ENCODE data around the gene ITPK1.
A peak's percentile ranks its signal among the peaks of the same experiment; 100 is the strongest.

The ITPK1 gene

GRCh38 chr14:93065272-93065730, 50.4 kb downstream of the ITPK1 start:
- H2BK120ac ChIP-seq (ENCODE audit: low read depth, low read length) = no peak overlapping the region
- H3K4me3 ChIP-seq (ENCODE audit: insufficient read depth in 1 of 2, low read depth in 1 of 2, low read length in 2 of 2) = peak overlapping the region in 1 of 2 experiments; percentile 36
- no peak overlapping the region for H2BK5ac ChIP-seq (ENCODE audit: low read depth, low read length, poor library complexity, severe bottlenecking)
- H3K27ac ChIP-seq (ENCODE audit: low read length, poor library complexity, severe bottlenecking) = no peak overlapping the region
- WGBS = 80% methylated on average over 1 of the region's 2 CpGs
- H3K4ac ChIP-seq (ENCODE audit: low read depth in 1 of 2, low read length in 2 of 2) = no peak overlapping the region
- H4K8ac ChIP-seq (ENCODE audit: low read length) = no peak overlapping the region
- H2AFZ ChIP-seq (ENCODE audit: low read depth, low read length) = no peak overlapping the region
- no peak overlapping the region for H3K23ac ChIP-seq (ENCODE audit: low read length in 2 of 2)
- no peak overlapping the region for H3K4me2 ChIP-seq (ENCODE audit: low read length, poor library complexity, severe bottlenecking)
- no peak overlapping the region for H3K18ac ChIP-seq (ENCODE audit: low read depth in 1 of 2, low read length in 2 of 2)
- no peak overlapping the region for H2BK15ac ChIP-seq (ENCODE audit: low read depth, poor library complexity, severe bottlenecking)
- no peak overlapping the region for H2BK12ac ChIP-seq (ENCODE audit: low read length in 2 of 2)
- peaks cover 18% of the 10 kb centered on the region for H3K4me1 ChIP-seq (ENCODE audit: control insufficient read depth, insufficient read depth, low read depth, low read length)
- H2AK5ac ChIP-seq (ENCODE audit: low read length, severe bottlenecking) = no peak overlapping the region
- DNase-seq = no peak
- H3K36me3 ChIP-seq (ENCODE audit: control insufficient read depth in 1 of 2, insufficient read depth in 2 of 2, low read depth in 1 of 2, low read length in 2 of 2) = no peaks in the 10 kb centered on the region
- H3K9ac ChIP-seq (ENCODE audit: low read length) = peak overlapping the region; percentile 2
- no peaks in the 10 kb centered on the region for H3K79me1 ChIP-seq (replicated peaks; ENCODE audit: low read length, poor library complexity, severe bottlenecking)
- no peak overlapping the region for H4K91ac ChIP-seq (ENCODE audit: low read length)
- H3K14ac ChIP-seq (ENCODE audit: low read length in 2 of 2) = no peak overlapping the region
- no peaks in the 10 kb centered on the region for H3K9me3 ChIP-seq (ENCODE audit: control insufficient read depth, low read length)
- H3K27me3 ChIP-seq (ENCODE audit: control insufficient read depth in 1 of 2, insufficient read depth in 1 of 2, low read length in 2 of 2) = peaks cover 0 to 5% of the 10 kb centered on the region in 2 experiments

GRCh38 chr14:93064411-93065271, 51.1 kb downstream of the ITPK1 start:
- H3K18ac ChIP-seq (ENCODE audit: low read depth in 1 of 2, low read length in 2 of 2) = no peak overlapping the region
- peak overlapping the region in 1 of 2 experiments; percentile 36 for H3K4me3 ChIP-seq (ENCODE audit: insufficient read depth in 1 of 2, low read depth in 1 of 2, low read length in 2 of 2)
- no peak overlapping the region for H3K4me2 ChIP-seq (ENCODE audit: low read length, poor library complexity, severe bottlenecking)
- H2AFZ ChIP-seq (ENCODE audit: low read depth, low read length) = no peak overlapping the region
- H2BK120ac ChIP-seq (ENCODE audit: low read depth, low read length) = no peak overlapping the region
- H3K14ac ChIP-seq (ENCODE audit: low read length in 2 of 2) = no peak overlapping the region
- H2BK12ac ChIP-seq (ENCODE audit: low read length in 2 of 2) = no peak overlapping the region
- no peak overlapping the region for H3K23ac ChIP-seq (ENCODE audit: low read length in 2 of 2)
- no peaks in the 10 kb centered on the region for H3K36me3 ChIP-seq (ENCODE audit: control insufficient read depth in 1 of 2, insufficient read depth in 2 of 2, low read depth in 1 of 2, low read length in 2 of 2)
- WGBS = 80% methylated on average over 10 of the region's 10 CpGs
- peak overlapping the region; percentile 21 for H2BK15ac ChIP-seq (ENCODE audit: low read depth, poor library complexity, severe bottlenecking)
- no peak for DNase-seq
- H3K4me1 ChIP-seq (ENCODE audit: control insufficient read depth, insufficient read depth, low read depth, low read length) = peaks cover 24% of the 10 kb centered on the region
- no peak overlapping the region for H4K8ac ChIP-seq (ENCODE audit: low read length)
- H3K27ac ChIP-seq (ENCODE audit: low read length, poor library complexity, severe bottlenecking) = no peak overlapping the region
- no peak overlapping the region for H3K4ac ChIP-seq (ENCODE audit: low read depth in 1 of 2, low read length in 2 of 2)
- no peaks in the 10 kb centered on the region for H3K9me3 ChIP-seq (ENCODE audit: control insufficient read depth, low read length)
- no peak overlapping the region for H2AK5ac ChIP-seq (ENCODE audit: low read length, severe bottlenecking)
- no peak overlapping the region for H4K91ac ChIP-seq (ENCODE audit: low read length)
- H3K79me1 ChIP-seq (replicated peaks; ENCODE audit: low read length, poor library complexity, severe bottlenecking) = no peaks in the 10 kb centered on the region
- H3K27me3 ChIP-seq (ENCODE audit: control insufficient read depth in 1 of 2, insufficient read depth in 1 of 2, low read length in 2 of 2) = peaks cover 0 to 8% of the 10 kb centered on the region in 2 experiments
- H3K9ac ChIP-seq (ENCODE audit: low read length) = peak overlapping the region; percentile 2
- H2BK5ac ChIP-seq (ENCODE audit: low read depth, low read length, poor library complexity, severe bottlenecking) = no peak overlapping the region

- Histone ChIP-seq H2BK12ac (ENCODE audit: low read length in 2 of 2) (no peak overlapping the region), H2BK15ac (ENCODE audit: low read depth, poor library complexity, severe bottlenecking) (no peak overlapping the region), H3K4ac (ENCODE audit: low read depth in 1 of 2, low read length in 2 of 2) (no peak overlapping the region), H3K9ac (ENCODE audit: low read length) (no peak overlapping the region), H4K8ac (ENCODE audit: low read length) (no peak overlapping the region), H3K18ac (ENCODE audit: low read depth in 1 of 2, low read length in 2 of 2) (no peak overlapping the region), H2AFZ (ENCODE audit: low read depth, low read length) (no peak overlapping the region), H3K4me1 (ENCODE audit: control insufficient read depth, insufficient read depth, low read depth, low read length) (peaks cover 24% of the 10 kb centered on the region), H3K27me3 (ENCODE audit: control insufficient read depth in 1 of 2, insufficient read depth in 1 of 2, low read length in 2 of 2) (peaks cover 0 to 8% of the 10 kb centered on the region in 2 experiments), H3K9me3 (ENCODE audit: control insufficient read depth, low read length) (no peaks in the 10 kb centered on the region), H3K79me1 (replicated peaks; ENCODE audit: low read length, poor library complexity, severe bottlenecking) (no peaks in the 10 kb centered on the region), H2BK120ac (ENCODE audit: low read depth, low read length) (no peak overlapping the region), H3K27ac (ENCODE audit: low read length, poor library complexity, severe bottlenecking) (no peak overlapping the region), H3K23ac (ENCODE audit: low read length in 2 of 2) (no peak overlapping the region), H4K91ac (ENCODE audit: low read length) (no peak overlapping the region), H3K4me2 (ENCODE audit: low read length, poor library complexity, severe bottlenecking) (no peak overlapping the region), H2AK5ac (ENCODE audit: low read length, severe bottlenecking) (no peak overlapping the region), H3K4me3 (ENCODE audit: insufficient read depth in 1 of 2, low read depth in 1 of 2, low read length in 2 of 2) (no peak overlapping the region), H2BK5ac (ENCODE audit: low read depth, low read length, poor library complexity, severe bottlenecking) (no peak overlapping the region), H3K14ac (ENCODE audit: low read length in 2 of 2) (no peak overlapping the region), H3K36me3 (ENCODE audit: control insufficient read depth in 1 of 2, insufficient read depth in 2 of 2, low read depth in 1 of 2, low read length in 2 of 2) (no peaks in the 10 kb centered on the region)
- WGBS = 88% methylated on average over 5 of the region's 5 CpGs
- no peak for DNase-seq
Measured at GRCh38 chr14:93063393-93063792, 52.3 kb downstream of the ITPK1 start.

- H3K27me3 ChIP-seq (ENCODE audit: control insufficient read depth in 1 of 2, insufficient read depth in 1 of 2, low read length in 2 of 2) = peaks cover 0 to 8% of the 10 kb centered on the region in 2 experiments
- H3K18ac ChIP-seq (ENCODE audit: low read depth in 1 of 2, low read length in 2 of 2) = no peak overlapping the region
- peaks cover 21% of the 10 kb centered on the region for H3K4me1 ChIP-seq (ENCODE audit: control insufficient read depth, insufficient read depth, low read depth, low read length)
- no peak overlapping the region for H3K14ac ChIP-seq (ENCODE audit: low read length in 2 of 2)
- DNase-seq = no peak
- no peak overlapping the region for H4K8ac ChIP-seq (ENCODE audit: low read length)
- WGBS = 71% methylated on average over 10 of the region's 10 CpGs
- H3K4ac ChIP-seq (ENCODE audit: low read depth in 1 of 2, low read length in 2 of 2) = no peak overlapping the region
- no peak overlapping the region for H2BK15ac ChIP-seq (ENCODE audit: low read depth, poor library complexity, severe bottlenecking)
- H3K9ac ChIP-seq (ENCODE audit: low read length) = no peak overlapping the region
- H3K9me3 ChIP-seq (ENCODE audit: control insufficient read depth, low read length) = no peaks in the 10 kb centered on the region
- H3K23ac ChIP-seq (ENCODE audit: low read length in 2 of 2) = no peak overlapping the region
- H2AK5ac ChIP-seq (ENCODE audit: low read length, severe bottlenecking) = no peak overlapping the region
- H3K27ac ChIP-seq (ENCODE audit: low read length, poor library complexity, severe bottlenecking) = no peak overlapping the region
- no peaks in the 10 kb centered on the region for H3K79me1 ChIP-seq (replicated peaks; ENCODE audit: low read length, poor library complexity, severe bottlenecking)
- H3K4me3 ChIP-seq (ENCODE audit: insufficient read depth in 1 of 2, low read depth in 1 of 2, low read length in 2 of 2) = no peak overlapping the region
- H2BK12ac ChIP-seq (ENCODE audit: low read length in 2 of 2) = no peak overlapping the region
- no peak overlapping the region for H2BK5ac ChIP-seq (ENCODE audit: low read depth, low read length, poor library complexity, severe bottlenecking)
- H3K36me3 ChIP-seq (ENCODE audit: control insufficient read depth in 1 of 2, insufficient read depth in 2 of 2, low read depth in 1 of 2, low read length in 2 of 2) = no peaks in the 10 kb centered on the region
- H2AFZ ChIP-seq (ENCODE audit: low read depth, low read length) = no peak overlapping the region
- H3K4me2 ChIP-seq (ENCODE audit: low read length, poor library complexity, severe bottlenecking) = no peak overlapping the region
- H2BK120ac ChIP-seq (ENCODE audit: low read depth, low read length) = no peak overlapping the region
- H4K91ac ChIP-seq (ENCODE audit: low read length) = no peak overlapping the region
Measured at GRCh38 chr14:93062890-93063289, 52.8 kb downstream of the ITPK1 start.

Measured in mesenchymal stem cell (in vitro differentiated cells and primary cell).